Thyroid gland (tissue), 4 donors: ENCODE data around the gene LRRC28.

Experiments used
- POLR2A ChIP-seq, 2 donors: fragments of 450-650 bp; IDR thresholded peaks; one replicate each; pipeline ENCODE4 v1.6.1; 2017; ENCODE audit warnings: antibody characterized with exemption in 2 of 2, mild to moderate bottlenecking in 2 of 2, moderate library complexity in 1 of 2
- TF ChIP-seq, protein P1 (sequence below), 6 experiments: fragments of 200-600 bp in 3 of 6; fragments of 450-650 bp in 3 of 6; sonication (generic) in 3 of 6; IDR thresholded peaks; one replicate each; pipeline ENCODE4 v1.5.1; 2016 to 2019; ENCODE audit warnings: antibody characterized with exemption in 6 of 6, mild to moderate bottlenecking in 2 of 6, inconsistent platforms in 1 of 6, moderate library complexity in 1 of 6

DNA sequence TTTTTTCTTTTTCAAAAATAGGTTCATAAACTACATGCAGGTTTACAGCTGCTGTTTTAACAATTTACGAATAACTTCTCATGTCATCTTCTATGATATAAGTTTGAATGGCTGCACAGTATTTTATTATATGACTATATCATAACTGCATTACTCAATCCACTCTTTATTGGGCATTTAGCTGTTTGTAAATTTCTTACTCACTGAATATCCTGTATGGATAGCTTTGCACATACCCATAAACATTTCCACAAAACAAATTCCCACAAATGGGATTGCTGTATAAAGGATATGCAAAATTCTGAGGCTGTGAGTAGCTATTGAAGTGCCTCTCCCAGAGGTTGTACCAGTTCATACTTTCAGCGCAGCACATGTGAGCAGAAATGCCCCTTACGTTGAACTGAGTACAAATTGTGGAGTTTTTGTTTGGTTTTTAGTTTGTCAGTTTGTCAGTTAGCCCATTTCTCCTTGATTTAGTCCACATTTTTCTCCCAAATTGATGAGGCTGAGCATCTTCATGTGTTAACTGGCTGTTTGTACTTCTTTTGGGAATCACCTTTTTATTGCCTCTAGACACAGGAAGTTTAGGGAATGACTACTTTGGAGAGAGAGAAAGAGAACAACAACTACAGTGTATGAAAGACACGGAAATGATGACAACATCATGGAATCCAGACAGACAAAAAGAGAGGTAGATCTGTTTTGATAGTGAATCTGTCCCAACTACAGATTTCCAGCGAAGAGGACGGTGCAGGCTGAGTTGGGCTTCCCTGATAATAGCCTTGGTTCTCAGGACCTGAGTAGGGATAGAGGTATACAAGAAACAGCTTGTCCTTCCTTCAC, 26.7 kb upstream of the LRRC28 start:
- TF ChIP-seq, protein P1, sequence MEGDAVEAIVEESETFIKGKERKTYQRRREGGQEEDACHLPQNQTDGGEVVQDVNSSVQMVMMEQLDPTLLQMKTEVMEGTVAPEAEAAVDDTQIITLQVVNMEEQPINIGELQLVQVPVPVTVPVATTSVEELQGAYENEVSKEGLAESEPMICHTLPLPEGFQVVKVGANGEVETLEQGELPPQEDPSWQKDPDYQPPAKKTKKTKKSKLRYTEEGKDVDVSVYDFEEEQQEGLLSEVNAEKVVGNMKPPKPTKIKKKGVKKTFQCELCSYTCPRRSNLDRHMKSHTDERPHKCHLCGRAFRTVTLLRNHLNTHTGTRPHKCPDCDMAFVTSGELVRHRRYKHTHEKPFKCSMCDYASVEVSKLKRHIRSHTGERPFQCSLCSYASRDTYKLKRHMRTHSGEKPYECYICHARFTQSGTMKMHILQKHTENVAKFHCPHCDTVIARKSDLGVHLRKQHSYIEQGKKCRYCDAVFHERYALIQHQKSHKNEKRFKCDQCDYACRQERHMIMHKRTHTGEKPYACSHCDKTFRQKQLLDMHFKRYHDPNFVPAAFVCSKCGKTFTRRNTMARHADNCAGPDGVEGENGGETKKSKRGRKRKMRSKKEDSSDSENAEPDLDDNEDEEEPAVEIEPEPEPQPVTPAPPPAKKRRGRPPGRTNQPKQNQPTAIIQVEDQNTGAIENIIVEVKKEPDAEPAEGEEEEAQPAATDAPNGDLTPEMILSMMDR (IDR thresholded peaks at IDR 0.05) = no peak
- no peak for TF ChIP-seq POLR2A (IDR thresholded peaks at IDR 0.05)
